GM21576 (cell line): ENCODE measurements around the gene EBF4.
"Not testable (repeated sequence)": the region's sequence is repeated elsewhere in the genome, so short reads cannot be mapped to it uniquely, and the experiment has no call there.

Source experiments
- ATAC-seq: cut with Tn5 transposase; IDR thresholded peaks from one replicate; pipeline ENCODE4 v1.9.1; 2021; ENCODE audit warnings: mild to moderate bottlenecking, moderate library complexity; ENCODE audit not compliant: unreplicated experiment

Gene EBF4

DNA sequence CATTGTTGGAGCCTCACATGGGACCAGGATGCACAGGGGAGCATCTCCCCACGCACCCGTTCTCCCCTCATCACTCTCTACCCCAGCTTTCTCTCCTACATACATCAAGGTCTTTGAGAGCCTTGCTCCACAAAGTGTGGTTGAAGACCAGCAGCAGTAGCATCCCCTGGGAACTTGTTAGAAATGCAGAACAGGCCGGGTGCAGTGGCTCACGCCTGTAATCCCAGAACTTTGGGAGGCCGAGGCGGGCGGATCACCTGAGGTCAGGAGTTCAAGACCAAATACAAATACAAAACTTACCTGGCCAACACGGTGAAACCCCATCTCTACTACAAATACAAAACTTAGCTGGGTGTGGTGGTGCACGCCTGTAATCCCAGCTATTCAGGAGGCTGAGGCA lies 115.3 kb downstream of the EBF4 start:
- not testable (repeated sequence) for ATAC-seq

GRCh38 chr20:2809690-2810089 lies 117.1 kb downstream of the EBF4 start:
- ATAC-seq, result no peak
